H9 (cell line): Measurements from ENCODE around the gene TLK1. TPM values are rescaled to one million over a fixed set of nuclear protein-coding genes. Genes with fewer than 3 reads are reported as not detected.

Source experiments
- DNase-seq: peaks from one replicate; pipeline ENCODE4 v3.0.0-alpha.2; 2017
- H2AFZ ChIP-seq: one replicate; pipeline ENCODE4 v1.6.1; 2013; ENCODE audit warnings: mild to moderate bottlenecking, low read length, control low read depth, moderate library complexity
- H2AK5ac ChIP-seq: 2 replicates; pipeline ENCODE4 v1.6.1; 2013; ENCODE audit warnings: low read length, control low read depth, mixed read lengths; ENCODE audit not compliant: insufficient read length
- H2BK120ac ChIP-seq: one replicate; pipeline ENCODE4 v1.6.1; 2013; ENCODE audit warnings: low read depth, mild to moderate bottlenecking, low read length, control low read depth, inconsistent platforms; ENCODE audit not compliant: poor library complexity, severe bottlenecking
- H2BK12ac ChIP-seq: 2 replicates; pipeline ENCODE4 v1.6.1; 2013; ENCODE audit warnings: low read length, control low read depth, mixed read lengths, low read depth; ENCODE audit not compliant: insufficient read length
- H2BK15ac ChIP-seq: 2 replicates; pipeline ENCODE4 v1.6.1; 2013; ENCODE audit warnings: low read depth, low read length, control low read depth
- H2BK20ac ChIP-seq: one replicate; pipeline ENCODE4 v1.6.1; 2013; ENCODE audit warnings: low read depth, mild to moderate bottlenecking, low read length, control low read depth, inconsistent platforms; ENCODE audit not compliant: poor library complexity, severe bottlenecking
- H2BK5ac ChIP-seq: 2 replicates; pipeline ENCODE4 v1.6.1; 2013; ENCODE audit warnings: low read length, control low read depth, mixed read lengths; ENCODE audit not compliant: insufficient read length
- H3K14ac ChIP-seq: 2 replicates; pipeline ENCODE4 v1.6.1; 2013; ENCODE audit warnings: low read length, control low read depth; ENCODE audit not compliant: insufficient read depth
- H3K18ac ChIP-seq: 2 replicates; pipeline ENCODE4 v1.6.1; 2013; ENCODE audit warnings: low read depth, mild to moderate bottlenecking, mixed read lengths, low read length, control low read depth; ENCODE audit not compliant: insufficient read length
- H3K23ac ChIP-seq: 2 replicates; pipeline ENCODE4 v1.6.1; 2013; ENCODE audit warnings: low read length, control low read depth, mixed read lengths, low read depth; ENCODE audit not compliant: insufficient read length
- H3K23me2 ChIP-seq: 2 replicates; pipeline ENCODE4 v1.6.1; 2013; ENCODE audit warnings: low read depth, mild to moderate bottlenecking, mixed read lengths, low read length, control low read depth; ENCODE audit not compliant: insufficient read length, poor library complexity, severe bottlenecking
- H3K27ac ChIP-seq: 2 replicates; pipeline ENCODE4 v1.5.1; 2013; ENCODE audit warnings: low read length, control low read depth, mixed read lengths, low read depth; ENCODE audit not compliant: insufficient read length
- H3K27me3 ChIP-seq: 2 replicates; pipeline ENCODE4 v1.6.1; 2013; ENCODE audit warnings: low read length, control low read depth, inconsistent platforms; ENCODE audit not compliant: insufficient read depth
- H3K4ac ChIP-seq: 2 replicates; pipeline ENCODE4 v1.6.1; 2013; ENCODE audit warnings: low read depth, mild to moderate bottlenecking, control low read depth, inconsistent platforms, low read length, moderate library complexity
- H3K4me1 ChIP-seq: 2 replicates; pipeline ENCODE4 v1.6.1; 2013; ENCODE audit warnings: low read length, control low read depth, inconsistent platforms; ENCODE audit not compliant: insufficient read depth
- H3K4me2 ChIP-seq: 2 replicates; pipeline ENCODE4 v1.6.1; 2013; ENCODE audit warnings: low read length, control low read depth, mixed read lengths; ENCODE audit not compliant: insufficient read length, insufficient read depth
- H3K56ac ChIP-seq: 2 replicates; pipeline ENCODE4 v1.6.1; 2013; ENCODE audit warnings: low read depth, mild to moderate bottlenecking, mixed read lengths, low read length, control low read depth; ENCODE audit not compliant: insufficient read length
- H3K79me1 ChIP-seq: 2 replicates; pipeline ENCODE4 v1.6.1; 2013; ENCODE audit warnings: low read depth, mild to moderate bottlenecking, moderate library complexity, low read length, control low read depth, inconsistent platforms; ENCODE audit not compliant: insufficient read depth, poor library complexity, severe bottlenecking
- H3K79me2 ChIP-seq: 2 replicates; pipeline ENCODE4 v1.6.1; 2013; ENCODE audit warnings: low read length, control low read depth, inconsistent platforms; ENCODE audit not compliant: insufficient read depth
- H3K9ac ChIP-seq: 2 replicates; pipeline ENCODE4 v1.6.1; 2013; ENCODE audit warnings: low read length, control low read depth, mixed read lengths; ENCODE audit not compliant: insufficient read length; ENCODE audit errors: extremely low read depth
- H3K9me3 ChIP-seq: one replicate; pipeline ENCODE4 v1.6.1; 2013; ENCODE audit warnings: low read depth, low read length, inconsistent platforms; ENCODE audit not compliant: control insufficient read depth
- H3T11ph ChIP-seq: one replicate; pipeline ENCODE4 v1.6.1; 2013; ENCODE audit warnings: mild to moderate bottlenecking, low read length, control low read depth, inconsistent platforms
- H4K20me1 ChIP-seq: one replicate; pipeline ENCODE4 v1.6.1; 2013; ENCODE audit not compliant: control insufficient read depth, insufficient read length, insufficient read depth
- H4K5ac ChIP-seq: 2 replicates; pipeline ENCODE4 v1.6.1; 2013; ENCODE audit warnings: low read depth, mild to moderate bottlenecking, mixed read lengths, low read length, control low read depth; ENCODE audit not compliant: insufficient read length
- H4K8ac ChIP-seq: replicated peaks from 2 replicates; pipeline ENCODE4 v1.6.1; 2013; ENCODE audit warnings: low read length, control low read depth, mixed read lengths, low read depth; ENCODE audit not compliant: insufficient read length
- H4K91ac ChIP-seq: 2 replicates; pipeline ENCODE4 v1.6.1; 2013; ENCODE audit warnings: low read depth, mild to moderate bottlenecking, moderate library complexity, mixed read lengths, low read length, control low read depth; ENCODE audit not compliant: insufficient read length
- H3K27ac Mint-ChIP-seq, 3 experiments: 2 replicates in 2 of 3; 3 replicates in 1 of 3; pipeline ENCODE4 v1.8.0; 2020 to 2021; ENCODE audit warnings: mixed read lengths in 3 of 3, mild to moderate bottlenecking in 1 of 3, moderate library complexity in 1 of 3
- H3K27me3 Mint-ChIP-seq: 2 replicates; pipeline ENCODE4 v1.8.0; 2021; ENCODE audit warnings: low read depth, mild to moderate bottlenecking, moderate library complexity, mixed read lengths
- H3K36me3 Mint-ChIP-seq, 3 experiments: 2 replicates in 2 of 3; 3 replicates in 1 of 3; pipeline ENCODE4 v1.8.0; 2020 to 2021; ENCODE audit warnings: low read depth in 3 of 3, mixed read lengths in 3 of 3; ENCODE audit not compliant: insufficient read depth in 1 of 3
- H3K4me1 Mint-ChIP-seq, 2 experiments: 2 replicates each; pipeline ENCODE4 v1.8.0; 2020; ENCODE audit warnings: mixed read lengths in 2 of 2
- H3K4me3 Mint-ChIP-seq, 2 experiments: 2 replicates in 1 of 2; 3 replicates in 1 of 2; pipeline ENCODE4 v1.8.0; 2020 to 2021; ENCODE audit warnings: mild to moderate bottlenecking in 2 of 2, mixed read lengths in 2 of 2, moderate library complexity in 1 of 2
- H3K9me3 Mint-ChIP-seq, 2 experiments: 2 replicates in 1 of 2; 3 replicates in 1 of 2; pipeline ENCODE4 v1.8.0; 2020; ENCODE audit warnings: mild to moderate bottlenecking in 2 of 2, mixed read lengths in 2 of 2, moderate library complexity in 1 of 2
- WGBS: extraction: QIAGEN DNeasy Blood & Tissue Kit; methylation state at CpG from one replicate; pipeline ENCODE4 v1.1.7; 2013; ENCODE audit warnings: missing lambda C conversion rate, low lambda C conversion rate, mixed read lengths; ENCODE audit not compliant: insufficient read length; ENCODE audit errors: extremely low coverage; 5-methylcytosine and 5-hydroxymethylcytosine counted together
- total RNA-seq: library from RNA; stranded (reverse); gene quantifications from 2 replicates; pipeline ENCODE4 v1.2.1, GENCODE V29; 2021
- TF ChIP-seq, protein P1 (sequence below): fragments of 200-600 bp; sonication (generic); conservative IDR thresholded peaks from 3 replicates; pipeline ENCODE4 v1.8.0; 2021; ENCODE audit warnings: antibody characterized with exemption, mild to moderate bottlenecking

Gene TLK1
- total RNA-seq, 1 experiment from 2014 or later: 112 TPM

DNA sequence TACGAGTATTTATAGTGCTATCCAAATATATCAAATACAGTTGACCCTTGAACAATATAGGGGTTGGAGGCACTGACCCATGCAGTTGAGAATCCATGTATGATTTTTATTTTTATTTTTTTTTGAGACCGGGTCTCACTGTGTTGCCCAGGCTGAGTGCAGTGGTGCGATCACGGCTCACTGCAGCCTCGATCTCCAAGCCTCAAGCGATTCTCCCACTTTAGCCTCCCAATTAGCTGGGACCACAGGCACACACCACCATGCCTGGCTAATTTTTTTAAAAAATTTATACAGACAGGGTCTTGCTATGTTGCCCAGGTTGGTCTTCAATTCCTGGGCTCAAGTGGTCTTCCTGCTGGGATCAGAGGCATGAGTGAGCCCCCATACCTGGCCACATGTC lies 161.0 kb downstream of the TLK1 start:
- H4K91ac ChIP-seq: no peak overlapping the region
- no peak overlapping the region for H4K8ac ChIP-seq
- Mint-ChIP-seq H3K36me3 (peaks cover 19 to 74% (median 62%) of the 10 kb centered on the region in 3 experiments), H3K27me3 (no peaks in the 10 kb centered on the region), H3K27ac (no peak overlapping the region), H3K4me1 (peaks cover 3 to 8% of the 10 kb centered on the region in 2 experiments; a peak in 3 of 4 replicates), H3K9me3 (no peaks in the 10 kb centered on the region), H3K4me3 (no peak overlapping the region)
- no peaks in the 10 kb centered on the region for H3K23me2 ChIP-seq
- no peak overlapping the region for H2AK5ac ChIP-seq
- H3K23ac ChIP-seq: no peak overlapping the region
- H3T11ph ChIP-seq: no peak overlapping the region
- no peak overlapping the region for H4K5ac ChIP-seq
- H3K27me3 ChIP-seq: no peaks in the 10 kb centered on the region
- no peaks in the 10 kb centered on the region for H3K79me2 ChIP-seq
- no peak overlapping the region for H3K4ac ChIP-seq
- TF ChIP-seq, protein P1, sequence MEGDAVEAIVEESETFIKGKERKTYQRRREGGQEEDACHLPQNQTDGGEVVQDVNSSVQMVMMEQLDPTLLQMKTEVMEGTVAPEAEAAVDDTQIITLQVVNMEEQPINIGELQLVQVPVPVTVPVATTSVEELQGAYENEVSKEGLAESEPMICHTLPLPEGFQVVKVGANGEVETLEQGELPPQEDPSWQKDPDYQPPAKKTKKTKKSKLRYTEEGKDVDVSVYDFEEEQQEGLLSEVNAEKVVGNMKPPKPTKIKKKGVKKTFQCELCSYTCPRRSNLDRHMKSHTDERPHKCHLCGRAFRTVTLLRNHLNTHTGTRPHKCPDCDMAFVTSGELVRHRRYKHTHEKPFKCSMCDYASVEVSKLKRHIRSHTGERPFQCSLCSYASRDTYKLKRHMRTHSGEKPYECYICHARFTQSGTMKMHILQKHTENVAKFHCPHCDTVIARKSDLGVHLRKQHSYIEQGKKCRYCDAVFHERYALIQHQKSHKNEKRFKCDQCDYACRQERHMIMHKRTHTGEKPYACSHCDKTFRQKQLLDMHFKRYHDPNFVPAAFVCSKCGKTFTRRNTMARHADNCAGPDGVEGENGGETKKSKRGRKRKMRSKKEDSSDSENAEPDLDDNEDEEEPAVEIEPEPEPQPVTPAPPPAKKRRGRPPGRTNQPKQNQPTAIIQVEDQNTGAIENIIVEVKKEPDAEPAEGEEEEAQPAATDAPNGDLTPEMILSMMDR: no peak
- H3K27ac ChIP-seq: no peak overlapping the region
- no peak overlapping the region for H2BK5ac ChIP-seq
- no peak overlapping the region for H3K56ac ChIP-seq
- H3K79me1 ChIP-seq: peaks cover 3% of the 10 kb centered on the region
- H3K9ac ChIP-seq: no peak overlapping the region
- no CpG with 5 or more reads among the region's 6 CpGs for WGBS
- no peak overlapping the region for H2BK120ac ChIP-seq
- no peaks in the 10 kb centered on the region for H4K20me1 ChIP-seq
- no peak for DNase-seq
- no peak overlapping the region for H3K4me2 ChIP-seq
- no peak overlapping the region for H2BK20ac ChIP-seq
- H2BK15ac ChIP-seq: no peak overlapping the region
- H3K4me1 ChIP-seq: no peaks in the 10 kb centered on the region
- H3K18ac ChIP-seq: no peak overlapping the region
- no peak overlapping the region for H2BK12ac ChIP-seq
- no peak overlapping the region for H2AFZ ChIP-seq
- no peak overlapping the region for H3K14ac ChIP-seq
- H3K9me3 ChIP-seq: no peaks in the 10 kb centered on the region
